ENCODE measurements around the gene PPDPF.

PPDPF gene

DNA sequence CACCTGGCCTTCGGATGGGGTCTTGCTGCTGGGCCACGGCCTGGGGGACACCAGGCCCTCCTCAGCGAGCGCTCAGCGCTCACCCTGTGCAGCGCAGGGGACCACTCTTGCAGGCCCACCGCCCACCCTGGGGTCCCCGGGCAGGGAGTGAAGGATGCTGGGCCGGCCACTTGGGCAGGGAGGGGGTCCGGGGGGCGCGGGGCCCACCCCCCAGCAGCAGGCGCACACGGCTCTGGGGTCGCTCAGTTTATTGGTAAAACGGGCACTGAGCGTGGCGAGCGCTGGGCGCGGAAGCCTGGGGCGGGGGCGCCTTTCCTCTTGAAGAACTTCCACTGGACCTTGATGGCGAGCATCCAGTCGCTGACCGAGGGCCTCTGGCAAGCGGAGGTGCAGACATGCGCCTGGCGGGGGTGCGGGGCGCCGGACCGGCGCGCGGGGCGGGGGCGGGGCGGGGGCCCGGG lies 32.8 kb upstream of the PPDPF start:
- no peak for DNase-seq

DNA sequence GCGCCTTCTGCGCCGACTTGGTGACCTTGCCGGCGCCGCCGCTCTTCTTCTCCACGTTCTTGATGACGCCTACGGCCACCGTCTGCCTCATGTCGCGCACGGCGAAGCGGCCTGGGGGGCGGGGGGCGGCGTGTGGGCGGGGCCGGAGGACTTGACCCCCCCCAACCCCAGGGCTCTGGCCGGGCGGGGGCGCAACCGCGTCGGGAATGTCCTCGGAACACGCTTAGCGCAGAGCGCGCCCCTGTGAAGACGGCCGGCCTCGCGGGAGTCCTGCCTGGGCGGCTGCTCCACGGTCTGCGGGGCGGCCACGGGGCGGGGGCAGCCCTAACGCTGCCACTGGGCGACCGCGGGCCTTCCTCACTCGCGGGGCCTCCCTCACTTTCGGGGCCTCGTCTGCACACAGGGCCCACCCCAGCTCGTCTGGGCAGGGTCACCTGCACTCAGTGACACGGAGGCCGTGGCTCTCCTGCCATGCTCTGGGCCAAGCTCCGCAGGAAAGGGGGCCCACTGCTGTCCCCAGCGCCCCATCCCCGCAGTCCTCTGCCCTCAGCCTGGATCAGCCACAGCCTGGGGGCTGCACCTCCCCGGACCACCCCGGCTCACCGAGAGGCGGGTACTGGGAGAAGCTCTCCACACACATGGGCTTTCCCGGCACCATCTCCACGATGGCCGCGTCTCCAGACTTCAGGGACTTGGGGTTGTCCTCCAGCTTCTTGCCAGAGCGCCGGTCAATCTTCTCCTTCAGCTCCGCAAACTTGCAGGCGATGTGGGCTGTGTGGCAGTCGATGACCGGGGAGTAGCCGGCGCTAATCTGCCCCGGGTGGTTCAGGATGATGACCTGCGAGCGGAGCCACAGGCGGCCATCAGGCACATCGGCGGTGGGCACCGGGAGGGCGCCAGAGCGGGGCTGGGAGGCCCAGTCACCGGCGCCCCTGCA lies 32.0 kb upstream of the PPDPF start:
- no peak for DNase-seq

DNA sequence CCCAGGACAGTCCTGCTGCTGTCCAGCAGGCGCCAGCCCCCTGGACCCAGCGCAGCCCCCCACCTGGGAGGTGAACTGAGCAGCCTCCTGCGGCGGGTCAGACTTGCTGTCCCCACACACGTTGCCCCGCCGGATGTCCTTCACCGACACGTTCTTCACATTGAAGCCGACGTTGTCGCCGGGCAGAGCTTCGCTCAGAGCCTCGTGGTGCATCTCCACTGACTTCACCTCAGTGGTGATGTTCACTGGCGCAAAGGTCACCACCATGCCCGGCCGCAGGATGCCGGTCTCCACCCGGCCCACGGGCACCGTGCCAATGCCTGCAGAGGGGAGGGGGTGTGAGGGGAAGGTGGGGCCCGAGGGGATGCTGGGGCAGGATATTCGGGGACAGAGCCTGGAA lies 30.1 kb upstream of the PPDPF start:
- DNase-seq, result no peak

DNA sequence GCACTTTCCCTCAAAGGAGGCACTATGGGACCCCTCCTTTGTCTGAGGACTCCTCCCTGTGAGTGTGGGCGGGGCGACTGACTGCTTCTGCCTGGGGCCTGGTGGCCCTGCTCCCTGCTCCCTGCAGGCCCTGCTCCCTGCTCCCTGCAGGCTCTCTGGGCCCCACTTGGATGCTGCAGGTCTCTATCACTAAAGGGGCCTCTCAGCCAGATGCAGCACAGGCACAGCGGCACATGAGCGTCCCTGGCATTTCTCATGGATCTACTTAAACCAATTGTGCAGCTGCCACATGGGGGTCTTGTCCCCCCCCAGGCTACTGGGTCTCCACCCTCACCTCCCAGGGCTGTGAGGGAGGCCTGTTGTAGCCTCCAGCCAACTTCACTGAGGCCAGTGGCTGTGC lies 29.5 kb upstream of the PPDPF start:
- no peak for DNase-seq

DNA sequence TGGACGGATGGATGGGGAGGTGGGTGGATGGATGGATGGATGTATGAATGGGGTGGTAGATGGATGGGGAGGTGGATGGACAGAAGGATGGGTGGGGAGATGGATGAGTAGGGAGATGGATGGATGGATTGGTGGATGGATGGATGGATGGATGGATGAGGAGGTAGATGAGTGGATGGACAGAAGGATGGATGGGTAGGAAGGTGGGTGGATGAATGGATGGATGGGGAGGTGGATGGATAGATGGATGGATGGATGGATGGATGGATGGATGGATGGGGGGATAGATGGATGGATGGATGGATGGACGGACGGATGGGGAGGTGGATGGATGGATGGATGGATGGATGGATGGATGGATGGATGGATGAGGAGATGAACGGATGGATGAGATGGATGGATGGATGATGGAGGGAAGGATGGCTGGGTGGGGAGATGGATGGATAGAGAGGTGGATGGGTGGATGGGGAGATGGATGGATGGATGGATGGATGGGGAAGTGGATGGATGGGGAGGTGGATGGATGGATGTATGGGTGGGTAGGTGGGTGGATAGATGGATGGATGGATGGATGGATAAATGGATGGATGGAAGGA lies 28.8 kb upstream of the PPDPF start:
- no peak for DNase-seq

DNA sequence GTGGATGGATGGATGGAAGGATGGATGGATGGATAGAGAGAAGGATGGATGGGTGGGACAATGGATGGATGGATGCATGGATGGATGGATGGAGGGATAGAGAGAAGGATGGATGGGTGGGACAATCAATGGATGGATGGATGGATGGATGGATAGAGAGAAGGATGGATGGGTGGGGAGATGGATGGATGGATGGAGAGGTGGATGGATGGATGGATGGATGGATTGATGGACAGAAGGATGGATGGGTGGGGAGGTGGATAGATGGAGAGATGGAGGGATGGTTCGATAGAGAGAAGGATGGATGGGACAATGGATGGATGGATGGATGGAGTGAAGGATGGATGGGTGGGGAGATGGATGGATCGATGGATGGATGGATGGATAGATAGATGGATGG lies 28.0 kb upstream of the PPDPF start:
- no peak for DNase-seq

DNA sequence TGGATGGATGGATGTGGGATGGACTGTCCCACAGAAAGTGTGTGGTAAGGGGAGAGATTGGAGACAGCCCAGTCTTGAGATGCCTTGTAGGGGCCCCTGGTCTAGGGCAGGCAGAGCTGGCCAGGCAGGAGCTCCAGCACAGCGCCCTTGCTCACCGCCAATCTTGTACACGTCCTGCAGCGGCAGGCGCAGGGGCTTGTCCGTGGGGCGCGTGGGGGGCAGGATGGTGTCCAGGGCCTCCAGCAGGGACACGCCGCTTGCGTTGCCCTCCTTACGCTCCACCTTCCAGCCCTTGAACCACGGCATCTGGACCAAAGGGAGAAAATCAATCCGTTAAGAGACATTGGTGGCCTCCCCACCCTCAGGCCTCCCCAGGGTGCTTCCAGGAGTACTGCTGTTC lies 27.6 kb upstream of the PPDPF start:
- no peak for DNase-seq

DNA sequence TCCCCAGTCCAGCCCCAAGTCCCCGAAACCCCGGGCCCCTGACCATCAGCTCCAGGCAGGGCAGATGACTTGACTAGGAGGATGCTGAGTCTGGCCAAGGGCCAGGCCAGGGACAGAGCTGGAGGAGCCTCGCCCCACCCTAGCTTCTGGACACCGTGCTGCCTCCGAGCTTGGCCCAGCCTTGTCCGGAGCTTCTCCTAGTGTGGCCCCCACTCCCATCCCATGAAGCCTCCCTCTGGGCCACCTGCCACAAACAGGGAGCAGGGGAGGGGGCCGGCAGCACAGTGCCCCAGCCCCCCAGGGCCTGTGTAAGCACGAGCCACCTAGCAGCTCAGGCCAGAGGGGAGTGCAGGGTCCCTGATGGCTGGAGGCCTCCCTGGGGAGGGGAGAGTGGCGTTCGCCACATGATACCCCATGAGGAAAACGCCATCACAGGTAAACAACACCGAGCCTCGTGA lies 27.0 kb upstream of the PPDPF start:
- DNase-seq, result no peak

DNA sequence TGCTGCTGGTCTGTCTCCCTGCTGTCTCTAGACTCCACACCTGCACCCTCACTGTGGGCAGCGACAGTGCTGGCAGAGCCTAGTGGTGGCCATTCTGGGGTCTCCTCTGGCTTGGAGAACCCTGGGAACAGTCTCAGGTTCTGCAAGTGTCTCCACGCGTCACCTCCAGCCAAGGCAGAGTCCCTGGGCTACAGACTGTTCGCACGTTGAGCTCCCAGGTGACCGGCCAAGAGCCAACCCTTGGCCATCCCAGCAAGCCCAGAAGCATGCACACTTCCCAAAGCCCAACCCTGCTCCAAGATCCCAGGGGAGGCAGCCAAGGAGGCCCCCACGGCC lies 26.5 kb upstream of the PPDPF start:
- no peak for DNase-seq

DNA sequence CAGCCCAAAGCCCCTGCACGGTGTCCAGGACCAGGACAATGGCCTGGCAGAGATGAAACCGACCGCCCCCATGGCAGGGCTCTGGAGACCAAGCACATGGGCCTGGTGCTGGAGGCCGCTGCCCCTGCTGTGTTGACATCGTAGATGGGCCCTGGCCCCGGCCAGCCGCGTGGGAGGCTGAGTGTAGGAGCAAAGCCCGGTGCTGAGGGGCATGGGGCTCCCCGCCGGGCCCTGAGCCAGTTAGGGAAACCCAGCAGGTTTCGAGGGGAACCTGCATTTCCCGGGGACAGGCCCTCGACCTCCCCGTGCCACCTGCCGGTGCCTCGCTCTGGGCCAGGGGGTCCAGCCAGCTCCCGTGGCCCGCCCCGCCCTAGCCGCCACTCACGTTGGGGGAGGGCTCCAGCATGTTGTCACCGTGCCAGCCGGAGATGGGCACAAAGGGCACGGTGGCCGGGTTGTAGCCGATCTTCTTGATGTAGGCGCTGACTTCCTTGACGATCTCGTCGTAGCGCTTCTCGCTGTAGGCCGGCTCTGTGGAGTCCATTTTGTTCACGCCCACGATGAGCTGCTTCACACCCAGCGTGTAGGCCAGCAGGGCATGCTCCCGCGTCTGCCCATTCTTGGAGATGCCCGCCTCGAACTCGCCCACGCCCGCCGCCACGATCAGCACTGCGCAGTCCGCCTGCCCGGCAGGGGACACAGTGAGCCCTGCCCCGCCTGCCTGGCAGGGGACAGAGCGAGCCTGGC lies 26.0 kb upstream of the PPDPF start:
- no peak for DNase-seq

DNA sequence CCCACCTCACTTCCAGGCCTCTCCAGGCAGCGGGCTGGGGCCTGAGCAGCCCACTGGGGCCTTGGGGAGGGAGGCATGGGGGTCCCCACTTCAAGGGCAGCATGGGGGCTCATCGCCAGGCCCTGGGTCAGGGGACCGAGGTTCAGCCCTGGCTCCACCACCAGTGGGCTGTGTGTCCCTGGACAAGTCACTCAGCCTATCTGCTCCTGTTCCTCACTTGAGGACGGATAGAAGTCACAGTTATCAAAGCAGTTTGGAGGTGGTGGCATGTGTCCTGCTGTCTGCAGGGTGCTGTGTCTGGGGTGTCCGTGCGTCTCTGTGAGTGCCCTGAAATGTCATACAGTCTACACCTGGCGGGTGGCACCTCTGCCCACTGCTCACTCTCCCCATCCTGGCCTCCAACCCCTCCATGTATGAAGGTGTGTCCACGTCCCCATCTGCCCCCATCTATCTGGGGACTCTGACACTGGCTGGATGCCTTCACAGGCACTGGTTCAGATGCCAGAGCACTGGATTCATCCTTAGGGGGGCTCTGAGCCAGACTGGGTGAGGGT lies 25.3 kb upstream of the PPDPF start:
- DNase-seq, result no peak

DNA sequence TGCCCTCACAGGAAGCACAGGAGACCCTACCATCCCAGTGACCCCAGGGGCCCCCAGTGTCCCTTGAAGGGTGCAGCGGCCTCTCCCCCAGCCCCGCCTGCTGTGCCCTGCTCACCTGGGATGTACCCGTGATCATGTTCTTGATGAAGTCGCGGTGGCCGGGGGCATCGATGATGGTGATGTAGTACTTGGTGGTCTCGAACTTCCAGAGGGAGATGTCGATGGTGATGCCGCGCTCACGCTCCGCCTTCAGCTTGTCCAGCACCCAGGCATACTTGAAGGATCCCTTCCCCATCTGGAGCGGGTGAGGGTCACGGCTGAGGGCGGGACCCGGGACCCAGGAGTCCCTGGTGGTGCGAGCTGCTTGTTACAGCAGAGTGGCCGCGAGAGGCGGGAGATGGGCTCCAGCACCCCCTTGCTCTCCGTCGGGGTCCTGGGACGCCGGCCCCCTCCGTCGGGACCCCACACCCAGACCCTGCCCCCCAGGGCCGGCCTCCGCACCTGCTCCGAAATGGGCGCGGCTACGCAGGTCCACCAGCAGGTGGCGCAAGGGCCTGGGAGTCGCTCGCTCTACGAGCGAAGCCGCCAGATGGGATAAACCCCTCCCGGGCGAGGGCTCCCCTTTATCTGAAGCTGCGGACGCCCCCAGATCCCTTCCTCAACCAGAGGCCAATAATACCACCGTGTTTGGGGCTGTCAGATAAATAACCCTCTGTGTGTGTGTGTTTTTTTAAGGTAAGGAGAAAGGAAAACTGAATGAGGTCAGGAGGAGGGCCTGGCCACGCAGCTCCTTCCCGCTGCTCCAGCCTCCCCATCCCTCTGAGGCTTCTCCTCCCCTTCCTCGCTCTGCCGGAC lies 24.6 kb upstream of the PPDPF start:
- peak; percentile 51 for DNase-seq

DNA sequence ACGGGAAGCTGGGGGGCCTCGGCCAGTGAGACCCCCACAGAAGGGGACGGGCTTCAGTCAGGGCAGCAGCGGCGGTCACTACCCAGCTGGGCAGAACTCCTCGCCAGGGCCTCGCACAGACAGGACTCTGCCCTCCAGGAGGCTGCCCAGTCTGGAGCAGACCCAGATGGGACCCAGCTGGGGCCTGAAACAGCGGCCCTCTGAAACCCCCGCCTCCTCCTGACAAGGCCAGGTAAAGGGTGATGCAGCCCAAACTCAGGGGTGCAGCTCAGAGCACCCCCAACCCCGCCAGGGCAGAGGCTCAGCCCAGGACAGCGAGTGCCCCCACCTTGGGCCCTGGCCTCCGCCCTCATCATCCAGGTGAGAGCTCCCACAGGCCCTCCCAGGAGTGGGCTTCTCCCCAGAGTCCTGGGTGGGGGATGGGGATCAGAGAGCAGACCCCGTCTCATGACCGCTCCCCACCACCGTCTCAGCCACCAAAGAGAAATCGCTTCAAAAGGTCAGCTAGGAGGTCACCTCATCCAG lies 23.9 kb upstream of the PPDPF start:
- DNase-seq, result no peak

DNA sequence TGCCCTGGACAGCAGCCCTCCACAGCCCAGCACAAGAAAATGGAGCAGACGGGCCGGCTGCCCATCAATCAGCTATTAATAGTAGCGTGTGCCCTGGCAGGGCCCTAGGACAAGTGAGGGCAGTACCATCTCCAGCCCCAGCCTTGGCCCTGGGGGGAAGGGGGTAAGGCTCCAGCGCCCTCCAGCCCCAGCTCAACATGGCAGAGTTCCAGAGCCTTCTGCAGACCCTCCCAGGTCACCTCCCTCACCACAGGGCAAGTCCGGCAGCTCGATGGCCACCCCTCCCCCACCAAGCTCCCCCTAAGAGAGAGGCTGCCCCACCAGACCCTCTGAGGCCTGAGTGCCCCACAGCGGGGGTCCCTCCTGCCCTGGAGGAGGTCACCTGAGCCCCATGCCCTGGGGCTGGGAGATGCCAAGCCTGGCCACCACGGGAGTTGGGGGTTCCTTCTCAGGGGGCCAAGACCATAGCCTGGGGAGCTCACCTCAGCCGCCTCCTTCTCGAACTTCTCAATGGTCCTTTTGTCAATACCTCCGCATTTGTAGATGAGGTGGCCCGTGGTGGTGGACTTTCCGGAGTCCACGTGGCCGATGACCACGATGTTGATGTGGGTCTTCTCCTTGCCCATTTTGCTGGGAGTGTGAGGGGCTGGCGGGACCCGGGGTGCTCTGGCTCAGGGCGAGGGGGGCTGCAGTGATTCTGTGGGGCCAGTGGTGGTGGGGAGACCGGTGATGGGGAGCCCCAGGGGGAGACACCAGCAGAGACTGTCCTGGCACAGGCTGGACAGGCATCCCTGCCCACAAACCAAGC lies 23.2 kb upstream of the PPDPF start:
- no peak for DNase-seq

DNA sequence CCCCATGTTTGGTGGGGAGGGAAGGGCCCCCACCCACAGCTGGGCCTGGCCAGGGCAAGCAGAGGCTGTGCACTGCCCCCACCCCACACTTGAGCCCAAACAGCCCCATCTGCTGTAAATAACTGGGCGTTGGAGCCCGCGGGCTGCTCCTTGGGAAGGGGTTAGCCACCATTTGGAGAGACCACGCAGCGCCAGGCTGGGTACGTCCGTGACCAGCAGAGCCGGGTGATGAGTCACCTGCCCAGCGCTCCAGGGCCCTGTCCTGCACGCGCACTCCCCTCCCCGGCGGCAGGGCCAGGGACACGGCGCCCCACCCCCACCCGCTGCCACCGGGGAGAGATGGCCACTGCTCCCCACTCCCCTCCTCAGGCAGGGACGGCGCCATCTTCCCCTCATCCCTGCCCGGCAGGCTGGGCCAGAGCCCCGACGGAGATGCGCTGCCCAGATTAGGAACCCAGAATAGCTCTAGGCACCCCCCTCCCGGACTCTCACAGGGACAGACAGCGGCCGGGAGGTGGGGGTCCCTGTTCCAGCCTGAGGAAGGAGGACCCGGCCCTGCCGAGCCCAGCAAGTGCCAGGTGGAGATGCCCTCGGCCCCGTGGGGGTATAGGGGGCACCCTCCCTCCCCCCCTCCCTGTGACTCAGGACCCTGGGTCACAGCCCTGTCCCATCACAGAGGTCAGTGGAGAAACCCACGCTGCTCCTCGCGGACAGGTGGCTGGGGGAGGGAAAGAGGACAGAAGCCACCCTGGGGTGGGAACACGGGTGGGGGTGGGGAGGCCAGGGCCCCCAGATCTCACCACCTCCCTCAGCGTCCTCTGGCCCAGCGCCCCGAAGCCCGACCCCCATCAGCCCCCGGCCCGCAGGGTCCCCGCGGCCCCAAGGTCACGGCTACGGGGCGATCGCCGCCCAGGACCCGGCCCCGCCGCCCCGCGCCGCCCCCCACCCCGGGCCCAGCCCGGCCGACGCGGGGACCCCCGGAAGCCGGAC lies 22.3 kb upstream of the PPDPF start:
- peak; percentile 71 for DNase-seq

DNA sequence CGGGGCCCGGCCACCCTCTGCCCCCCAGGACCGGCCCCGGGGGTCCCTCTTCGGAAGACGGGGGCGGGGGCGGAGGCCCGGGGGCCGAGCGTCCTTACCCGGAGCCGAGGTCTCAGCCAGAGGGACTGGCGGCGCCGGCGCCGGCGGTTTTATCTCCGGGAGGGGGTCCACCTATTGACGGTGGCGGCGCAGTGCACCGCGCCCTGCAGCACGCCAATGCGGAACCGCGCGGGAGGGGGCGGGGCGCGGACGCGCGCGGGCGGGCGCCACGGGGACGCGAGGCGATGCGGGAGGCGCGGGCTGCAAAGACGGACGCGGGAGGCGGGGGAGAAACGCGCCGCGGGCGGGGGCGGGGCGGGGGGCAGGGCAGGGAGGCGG lies 21.6 kb upstream of the PPDPF start, which contains the start of gene EEF1A2:
EEF1A2 (minus strand) TSS at position 124 of the 378 bp plus-strand sequence. CDS start 1,320 bp downstream, outside the sequence.
- no peak for DNase-seq

DNA sequence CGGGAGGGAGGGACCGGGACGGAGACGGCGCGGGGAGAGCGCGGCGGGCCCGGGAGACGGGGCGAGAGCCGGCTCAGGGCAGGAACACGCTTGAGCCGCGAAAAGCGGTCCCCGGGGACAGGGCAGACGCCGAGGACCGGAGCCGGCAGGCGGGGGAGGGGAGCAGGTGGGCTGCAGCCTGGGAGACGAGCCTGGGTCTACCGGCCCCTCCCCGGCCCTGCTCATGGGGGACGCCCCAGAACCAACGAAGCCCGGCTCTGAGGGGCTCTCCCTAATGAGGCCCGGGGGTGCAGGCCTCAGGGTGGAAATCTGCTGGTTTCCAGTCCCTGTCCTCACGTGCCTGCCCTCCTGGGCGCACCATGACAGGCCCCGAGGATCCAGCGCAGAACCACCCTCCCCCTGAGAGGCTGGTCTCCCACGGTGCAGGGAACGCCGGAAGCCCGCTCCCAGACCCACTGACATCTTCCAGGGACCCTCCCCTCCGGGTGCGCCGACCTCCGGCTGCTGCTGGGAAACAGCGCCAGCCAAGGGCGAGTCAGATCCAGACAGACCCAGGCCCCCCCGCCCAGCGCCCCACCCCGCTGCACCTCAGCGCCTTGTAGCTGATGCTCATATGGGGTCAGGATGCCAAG lies 21.1 kb upstream of the PPDPF start:
- DNase-seq, result no peak

DNA sequence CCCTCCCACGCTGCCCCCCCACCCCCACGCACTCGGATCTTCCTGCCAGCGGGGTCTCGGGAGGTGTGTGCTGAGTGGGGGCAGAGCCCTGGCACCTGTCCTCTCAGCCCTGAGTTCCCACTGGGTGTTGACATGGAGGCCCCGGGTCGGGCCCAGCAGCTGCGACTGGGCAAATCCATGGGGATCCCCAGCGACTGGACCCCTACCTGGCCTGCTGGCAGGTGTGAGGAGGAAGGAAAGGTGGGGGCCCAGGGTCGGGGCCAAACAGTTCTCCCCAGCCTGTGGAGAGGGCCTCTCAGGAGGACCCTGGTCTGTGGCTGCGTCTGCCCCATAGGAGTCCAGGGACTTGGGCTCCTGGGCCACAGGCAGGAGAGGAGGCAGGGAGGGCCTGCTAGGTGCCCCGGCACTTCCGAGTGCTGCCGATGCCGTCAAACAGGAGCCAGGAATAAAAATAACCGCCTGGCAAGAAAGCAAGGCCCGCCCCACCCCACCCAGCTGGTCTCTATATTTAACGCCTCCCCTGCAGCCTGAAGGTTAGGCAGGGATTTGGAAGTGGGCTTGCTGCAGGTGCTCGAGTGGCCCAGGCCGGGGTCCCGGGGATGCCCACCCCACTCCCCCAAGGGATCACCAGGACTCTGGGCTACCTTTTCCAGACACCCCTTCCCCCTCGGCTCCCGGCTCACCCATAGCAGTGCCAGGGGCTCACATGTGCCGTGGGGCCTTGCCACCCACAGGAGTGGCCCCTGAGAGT lies 20.2 kb upstream of the PPDPF start:
- DNase-seq, result no peak
